Endothelial cell of umbilical vein (primary cell): ENCODE data around the gene RBM39. TPM values are rescaled to one million over a fixed set of nuclear protein-coding genes. Genes with fewer than 3 reads are reported as not detected.

Experiments used
- BruUV-seq: library from RNA; stranded (reverse); fragments of 400-500 nt; replicated peaks from 2 replicates; lab custom pipeline; 2021; lab: Mats Ljungman, UMichigan
- CTCF ChIA-PET: fragments of 300-600, 350-600 bp; sonication (Branson Sonifier 250); formaldehyde crosslinking; loops from one replicate; lab custom pipeline; 2021; ENCODE audit warnings: antibody characterized with exemption, inconsistent platforms; lab: Charles Lee
- POLR2A ChIA-PET: fragments of 300-600, 350-600 bp; sonication (Branson Sonifier 250); formaldehyde crosslinking; loops from one replicate; lab custom pipeline; 2021; ENCODE audit warnings: antibody characterized with exemption, inconsistent platforms; lab: Charles Lee
- DNase-seq: peaks from one replicate; pipeline ENCODE4 v3.0.0-alpha.2; 2011; ENCODE audit warnings: low read depth, low spot score
- FAIRE-seq: peaks from 2 replicates; lab custom pipeline; 2011; peaks lifted over from hg19 to GRCh38; lab: Jason Lieb, UNC
- H2AFZ ChIP-seq: 2 replicates; pipeline ENCODE4 v1.6.0; 2012; ENCODE audit warnings: low read depth, low read length, control low read depth, inconsistent platforms
- H3K27ac ChIP-seq: 2 replicates; pipeline ENCODE4 v1.5.1; 2011; ENCODE audit warnings: low read depth, mild to moderate bottlenecking, control low read depth, low read length, moderate library complexity; ENCODE audit not compliant: insufficient read depth
- H3K27me3 ChIP-seq, 2 experiments: 2 replicates each; pipeline versions ENCODE4 v1.6.0 to v1.6.1; 2011; ENCODE audit warnings: low read length in 2 of 2, mixed read lengths in 1 of 2; ENCODE audit not compliant: control insufficient read depth in 2 of 2, insufficient read depth in 2 of 2
- H3K36me3 ChIP-seq, 2 experiments: 2 replicates in 1 of 2; 3 replicates in 1 of 2; pipeline ENCODE4 v1.5.1; 2011; ENCODE audit warnings: low read length in 2 of 2, mild to moderate bottlenecking in 1 of 2, moderate library complexity in 1 of 2; ENCODE audit not compliant: control insufficient read depth in 2 of 2, insufficient read depth in 2 of 2; ENCODE audit errors: extremely low read depth in 1 of 2
- H3K4me1 ChIP-seq: 3 replicates; pipeline ENCODE4 v1.5.1; 2011; ENCODE audit warnings: mild to moderate bottlenecking, low read length; ENCODE audit not compliant: control insufficient read depth, insufficient read depth; ENCODE audit errors: extremely low read depth
- H3K4me2 ChIP-seq: 2 replicates; pipeline ENCODE4 v1.6.1; 2011; ENCODE audit warnings: low read length, control low read depth, mixed read lengths; ENCODE audit not compliant: insufficient read depth
- H3K4me3 ChIP-seq, 3 experiments: fragments of 200-600 bp in 1 of 3; sonication (generic), shearing (Covaris generic) in 1 of 3; replicated peaks in 1 of 3; 2 replicates each; pipeline ENCODE4 v1.5.1; 2011 to 2016; ENCODE audit warnings: control low read depth in 3 of 3, low read length in 3 of 3, mild to moderate bottlenecking in 2 of 3, inconsistent platforms in 1 of 3, low read depth in 1 of 3, moderate library complexity in 1 of 3; ENCODE audit not compliant: insufficient read depth in 1 of 3
- H3K79me2 ChIP-seq: 2 replicates; pipeline ENCODE4 v1.6.0; 2012; ENCODE audit warnings: low read length, inconsistent platforms; ENCODE audit not compliant: control insufficient read depth, insufficient read depth
- H3K9ac ChIP-seq: replicated peaks from 2 replicates; pipeline ENCODE3; 2011; ENCODE audit warnings: low read length, control low read depth; ENCODE audit not compliant: insufficient read depth; ENCODE audit errors: extremely low read depth
- H3K9me1 ChIP-seq: replicated peaks from 3 replicates; pipeline ENCODE4 v1.6.0; 2011; ENCODE audit warnings: mild to moderate bottlenecking, low read length; ENCODE audit not compliant: control insufficient read depth, insufficient read depth; ENCODE audit errors: extremely low read depth
- H3K9me3 ChIP-seq: replicated peaks from 2 replicates; pipeline ENCODE4 v1.5.1; 2012; ENCODE audit warnings: low read length, inconsistent platforms; ENCODE audit not compliant: control insufficient read depth, insufficient read depth
- H4K20me1 ChIP-seq: replicated peaks from 2 replicates; pipeline ENCODE3; 2011; ENCODE audit warnings: mild to moderate bottlenecking, low read length; ENCODE audit not compliant: control insufficient read depth, insufficient read depth; ENCODE audit errors: extremely low read depth
- EZH2 ChIP-seq: IDR thresholded peaks from 2 replicates; pipeline ENCODE4 v1.6.1; 2012; ENCODE audit warnings: borderline replicate concordance, low read depth, mild to moderate bottlenecking, moderate library complexity, low read length, inconsistent platforms; ENCODE audit not compliant: severe bottlenecking
- FOS ChIP-seq: IDR thresholded peaks from 2 replicates; pipeline ENCODE4 v1.6.1; 2011; ENCODE audit warnings: mild to moderate bottlenecking, low read length, moderate library complexity, borderline replicate concordance; ENCODE audit not compliant: insufficient read depth
- GATA2 ChIP-seq: IDR thresholded peaks from 2 replicates; pipeline ENCODE4 v1.7.0; 2011; ENCODE audit warnings: low read depth, mild to moderate bottlenecking, moderate library complexity, mixed read lengths, low read length; ENCODE audit not compliant: insufficient read length, insufficient read depth
- JUN ChIP-seq: IDR thresholded peaks from 2 replicates; pipeline ENCODE4 v1.6.1; 2011; ENCODE audit warnings: borderline replicate concordance, low read depth; ENCODE audit not compliant: insufficient read length, insufficient read depth
- MYC ChIP-seq: IDR thresholded peaks from one replicate; pipeline ENCODE4 v1.6.1; 2011; ENCODE audit warnings: mild to moderate bottlenecking, low read depth, low read length
- POLR2A ChIP-seq: IDR thresholded peaks from 2 replicates; pipeline ENCODE4 v1.6.1; 2012; ENCODE audit warnings: low read depth, mild to moderate bottlenecking, control low read depth, low read length
- POLR2AphosphoS5 ChIP-seq: IDR thresholded peaks from 2 replicates; pipeline ENCODE4 v1.6.1; 2012; ENCODE audit warnings: low read depth, mild to moderate bottlenecking, control low read depth, low read length, moderate library complexity; ENCODE audit not compliant: insufficient read depth
- dilution Hi-C: fragments of 300-500 bp; cut with MboI; formaldehyde crosslinking; loops from one replicate; pipeline ENCODE4 v1.15.0; 2019; ENCODE audit warnings: low sequenced_read_pairs; ENCODE audit not compliant: extremely low pct_ligation_motif_present
- intact Hi-C: fragments of 100-400 bp; cut with micrococcal nuclease; formaldehyde crosslinking; loops from one replicate; pipeline ENCODE4 v1.10.0; 2022
- polyA plus RNA-seq, 4 experiments: library from polyadenylated mRNA; depleted of rRNA in 3 of 4; stranded (reverse) in 3 of 4; unstranded in 1 of 4; fragments of >200 nt; gene quantifications; 2 replicates each; pipeline versions ENCODE4 v1.2.1 to v1.2.3, GENCODE V29; 2011 to 2012; ENCODE audit warnings: missing spikeins in 1 of 4
- total RNA-seq: library from RNA; stranded (reverse); gene quantifications from 2 replicates; pipeline ENCODE4 v1.2.3, GENCODE V29; 2021
- TF ChIP-seq, protein P1 (sequence below), 2 donors: IDR thresholded peaks; 1 replicate in 1 of 2; 2 replicates in 1 of 2; pipeline ENCODE4 v1.5.1; 2011; ENCODE audit warnings: low read length in 2 of 2, mild to moderate bottlenecking in 2 of 2, moderate library complexity in 2 of 2, control low read depth in 1 of 2, inconsistent platforms in 1 of 2, low read depth in 1 of 2; ENCODE audit not compliant: insufficient read depth in 1 of 2; ENCODE audit errors: extremely low read depth in 1 of 2
- TF ChIP-seq, protein P2 (sequence below): IDR thresholded peaks from 2 replicates; pipeline ENCODE4 v1.6.1; 2011; ENCODE audit not compliant: insufficient read depth, insufficient read length

The RBM39 gene
- total and polyA plus RNA-seq, 2 donors (not counting 3 experiments of a cell fraction or from before 2014, with no cell fraction given), result 106 to 309 TPM

DNA sequence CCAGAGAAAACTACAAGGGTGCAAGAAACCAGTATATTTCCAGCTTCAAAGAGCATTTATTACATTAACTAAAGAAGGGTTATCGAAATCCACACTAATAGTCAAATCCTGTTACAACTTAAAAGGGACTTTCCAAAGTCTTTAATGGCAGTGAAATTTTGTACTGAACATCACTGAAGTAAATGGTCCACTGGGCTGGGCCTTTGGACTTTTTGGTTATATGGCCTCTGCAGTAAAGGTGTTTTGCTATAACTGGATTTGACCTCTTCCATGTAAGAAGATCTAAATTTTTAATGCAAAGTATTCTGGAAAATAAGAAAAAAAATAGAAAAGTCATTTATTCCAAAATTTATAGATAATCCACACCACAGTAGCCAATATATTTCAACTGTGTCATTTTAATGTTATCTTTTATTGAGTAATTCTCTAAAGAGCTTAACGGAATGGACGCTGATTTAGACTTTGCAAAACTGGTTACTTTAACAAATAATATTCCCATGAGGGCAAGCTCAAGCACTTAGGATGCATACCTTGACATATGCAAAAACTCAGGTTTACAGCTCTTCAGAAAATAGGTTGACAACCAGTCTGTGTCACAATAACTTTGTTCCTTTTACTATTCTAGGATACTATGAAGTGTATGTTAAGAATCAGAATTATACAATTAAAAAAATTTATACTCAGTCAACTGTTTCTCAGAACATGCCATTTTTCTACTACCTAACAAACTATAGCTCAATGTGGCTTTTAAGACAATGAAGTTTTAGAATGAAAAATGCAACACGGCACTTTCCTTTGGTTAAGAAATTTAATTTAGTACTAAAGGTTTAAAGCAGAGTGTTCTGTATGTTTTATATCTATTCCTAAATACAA, 7.0 kb downstream of the RBM39 start:
- FAIRE-seq (no peak), DNase-seq (no peak)
- Histone ChIP-seq H3K4me2 (peak overlapping the region; percentile 71), H4K20me1 (peaks cover 50% of the 10 kb centered on the region), H3K9me1 (no peaks in the 10 kb centered on the region), H3K4me1 (peaks cover 28% of the 10 kb centered on the region), H3K9me3 (no peaks in the 10 kb centered on the region), H3K4me3 (no peak overlapping the region), H3K9ac (no peak overlapping the region), H2AFZ (no peak overlapping the region), H3K36me3 (peaks cover 33 to 69% of the 10 kb centered on the region in 2 experiments), H3K79me2 (peaks cover 99% of the 10 kb centered on the region), H3K27me3 (no peaks in the 10 kb centered on the region), H3K27ac (no peak overlapping the region)
- no peak for TF ChIP-seq MYC
- TF ChIP-seq FOS, result no peak
- TF ChIP-seq, protein P1, sequence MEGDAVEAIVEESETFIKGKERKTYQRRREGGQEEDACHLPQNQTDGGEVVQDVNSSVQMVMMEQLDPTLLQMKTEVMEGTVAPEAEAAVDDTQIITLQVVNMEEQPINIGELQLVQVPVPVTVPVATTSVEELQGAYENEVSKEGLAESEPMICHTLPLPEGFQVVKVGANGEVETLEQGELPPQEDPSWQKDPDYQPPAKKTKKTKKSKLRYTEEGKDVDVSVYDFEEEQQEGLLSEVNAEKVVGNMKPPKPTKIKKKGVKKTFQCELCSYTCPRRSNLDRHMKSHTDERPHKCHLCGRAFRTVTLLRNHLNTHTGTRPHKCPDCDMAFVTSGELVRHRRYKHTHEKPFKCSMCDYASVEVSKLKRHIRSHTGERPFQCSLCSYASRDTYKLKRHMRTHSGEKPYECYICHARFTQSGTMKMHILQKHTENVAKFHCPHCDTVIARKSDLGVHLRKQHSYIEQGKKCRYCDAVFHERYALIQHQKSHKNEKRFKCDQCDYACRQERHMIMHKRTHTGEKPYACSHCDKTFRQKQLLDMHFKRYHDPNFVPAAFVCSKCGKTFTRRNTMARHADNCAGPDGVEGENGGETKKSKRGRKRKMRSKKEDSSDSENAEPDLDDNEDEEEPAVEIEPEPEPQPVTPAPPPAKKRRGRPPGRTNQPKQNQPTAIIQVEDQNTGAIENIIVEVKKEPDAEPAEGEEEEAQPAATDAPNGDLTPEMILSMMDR (IDR thresholded peaks at IDR 0.05; ENCODE audit: extremely low read depth in 1 of 2, insufficient read depth in 1 of 2, low read depth in 1 of 2, low read length in 2 of 2), result no peak
- TF ChIP-seq POLR2AphosphoS5, result no peak
- TF ChIP-seq EZH2, result no peak
- no peak for TF ChIP-seq POLR2A
- no peak for TF ChIP-seq GATA2
- TF ChIP-seq JUN, result no peak
- TF ChIP-seq, protein P2, sequence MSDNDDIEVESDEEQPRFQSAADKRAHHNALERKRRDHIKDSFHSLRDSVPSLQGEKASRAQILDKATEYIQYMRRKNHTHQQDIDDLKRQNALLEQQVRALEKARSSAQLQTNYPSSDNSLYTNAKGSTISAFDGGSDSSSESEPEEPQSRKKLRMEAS, result no peak
- POLR2A ChIA-PET, result interaction anchor here (1.0 to 1.5 kb wide), 3 partner anchors 13 to 149 kb away, joined by 3 to 6 read pairs (median 5); no protein-coding TSS in a partner anchor
- intact Hi-C loops, result loop anchor here (2.0 to 5.0 kb wide), 2 partner anchors 14 to 37 kb away; partner anchors contain the start of gene PHF20
- dilution Hi-C loops, result no loop called here
- no TSS peak for BruUV-seq
- CTCF ChIA-PET, result interaction anchor here (0.6 to 2.2 kb wide), 4 partner anchors 15 to 151 kb away, joined by 3 to 7 read pairs (median 4); no protein-coding TSS in a partner anchor
